NAMALWA (cell line): ENCODE measurements around the gene GPN2.
"Not testable (repeated sequence)": the region's sequence is repeated elsewhere in the genome, so short reads cannot be mapped to it uniquely, and the experiment has no call there.

Source experiments
- DNase-seq: peaks from one replicate; pipeline ENCODE4 v3.0.0-alpha.2; 2015; ENCODE audit warnings: low spot score

GPN2 gene

DNA sequence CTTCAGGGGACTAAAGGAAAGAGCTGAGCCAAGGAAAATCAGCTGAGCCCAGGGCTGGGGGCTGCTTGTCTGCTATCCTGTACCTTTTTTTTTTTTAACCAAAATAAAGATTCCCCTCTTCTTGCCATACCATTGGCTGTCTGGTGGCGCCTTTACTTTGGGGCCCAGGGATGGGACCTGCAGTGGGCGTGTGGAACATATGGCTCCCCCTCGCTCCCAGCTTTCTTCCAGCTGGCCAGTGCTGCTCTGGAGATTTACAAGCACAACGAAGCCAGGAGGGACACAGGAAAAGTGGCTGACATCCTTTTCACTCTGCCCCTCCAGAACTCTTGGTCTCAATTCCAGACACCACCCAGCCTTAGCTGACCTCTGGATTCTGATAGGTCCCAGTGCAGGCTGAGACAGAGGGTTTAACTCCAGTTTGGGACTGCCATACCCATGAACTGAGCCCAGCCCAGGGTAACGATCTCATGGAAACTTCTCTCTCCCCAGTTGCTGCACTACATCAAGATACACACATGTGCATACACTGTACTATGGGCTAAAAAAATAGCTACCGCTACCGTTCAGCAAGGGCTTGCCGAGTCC is 32.5 kb downstream of the GPN2 start:
- no peak for DNase-seq

DNA sequence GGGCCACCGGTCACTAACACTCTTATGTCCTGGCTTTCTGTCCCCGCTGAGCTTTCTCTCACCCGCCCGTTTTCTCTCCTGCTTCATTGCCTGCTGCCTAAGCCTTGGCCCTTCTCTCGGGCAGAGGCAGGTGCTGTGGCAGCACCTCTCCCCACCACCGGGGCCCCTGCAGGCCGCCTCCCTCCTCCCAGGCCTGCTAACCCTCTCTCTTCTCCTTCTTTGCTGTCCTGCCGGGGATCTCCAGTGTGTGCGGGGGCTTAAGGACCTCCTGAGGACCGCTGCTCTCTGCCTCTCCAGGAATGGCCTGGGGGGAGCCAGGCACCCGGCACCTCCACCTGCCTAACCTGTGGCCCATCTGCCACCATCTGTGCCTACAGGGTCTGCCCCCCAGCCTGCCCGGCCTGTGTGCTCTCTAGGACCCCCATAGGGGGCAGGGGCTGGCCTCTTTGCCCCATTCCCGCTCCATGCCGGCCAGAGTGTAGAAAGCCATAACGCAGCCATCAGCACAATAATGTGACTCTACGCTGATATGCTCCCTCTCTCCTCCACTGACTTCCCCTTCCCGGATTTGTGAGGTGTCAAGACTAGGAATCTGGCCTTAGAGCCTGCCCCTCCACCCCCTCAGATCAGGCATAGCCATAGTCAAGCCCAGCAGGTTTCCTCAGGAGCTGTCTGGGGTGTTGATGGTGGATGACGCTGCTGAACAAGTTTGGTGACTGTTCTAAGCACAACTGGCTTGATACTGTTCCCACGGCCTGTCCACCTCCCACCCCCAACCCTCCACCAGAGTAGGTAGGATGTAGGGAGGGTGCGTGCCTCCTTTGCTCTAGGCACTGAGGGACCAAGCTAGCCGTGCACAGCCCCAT is 33.2 kb downstream of the GPN2 start:
- no peak for DNase-seq

- DNase-seq = no peak
Measured at GRCh38 chr1:26856181-26856580, 33.9 kb downstream of the GPN2 start.

DNA sequence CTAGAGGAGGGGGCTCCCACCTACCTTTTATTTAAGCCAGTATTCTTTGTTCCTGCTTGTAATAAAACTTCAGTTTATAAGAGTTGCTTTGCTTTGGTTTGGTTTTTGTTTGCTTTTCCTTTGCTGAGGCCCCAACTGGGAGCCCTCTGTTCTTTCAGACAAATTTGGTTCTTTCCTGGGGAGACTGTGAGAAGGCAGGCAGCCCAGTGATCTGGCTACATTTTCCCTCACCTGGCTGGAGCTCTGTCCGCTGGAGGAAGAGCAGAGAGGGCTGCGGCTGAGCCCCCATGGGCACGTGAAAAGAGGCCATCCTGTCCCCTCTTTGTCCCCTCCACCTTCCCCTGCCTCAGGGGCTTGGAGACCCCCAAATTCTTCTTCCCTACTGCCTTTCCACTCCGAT is 34.4 kb downstream of the GPN2 start:
- no peak for DNase-seq

- DNase-seq = no peak
Measured at GRCh38 chr1:26854906-26855305, 35.2 kb downstream of the GPN2 start.

DNA sequence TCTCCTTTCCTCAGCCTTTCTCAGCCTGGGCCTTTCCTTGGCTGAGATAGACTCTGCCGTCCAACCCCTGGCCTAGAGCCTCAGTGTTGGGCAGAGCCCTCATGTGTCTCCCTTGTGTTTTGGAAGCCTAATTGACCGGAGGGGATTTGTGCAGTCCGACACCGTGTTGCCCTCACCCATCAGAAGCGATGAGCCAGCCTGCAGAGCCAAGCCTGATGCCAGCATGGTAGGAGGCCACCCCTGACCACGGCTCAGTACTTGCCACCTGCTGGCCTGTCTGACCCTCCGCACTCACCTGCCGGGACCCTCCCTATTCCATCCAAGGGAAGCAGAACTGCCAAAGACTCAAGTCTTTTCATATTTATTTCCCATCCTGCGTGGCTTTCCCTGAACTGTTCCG is 36.5 kb downstream of the GPN2 start:
- DNase-seq = no peak

DNA sequence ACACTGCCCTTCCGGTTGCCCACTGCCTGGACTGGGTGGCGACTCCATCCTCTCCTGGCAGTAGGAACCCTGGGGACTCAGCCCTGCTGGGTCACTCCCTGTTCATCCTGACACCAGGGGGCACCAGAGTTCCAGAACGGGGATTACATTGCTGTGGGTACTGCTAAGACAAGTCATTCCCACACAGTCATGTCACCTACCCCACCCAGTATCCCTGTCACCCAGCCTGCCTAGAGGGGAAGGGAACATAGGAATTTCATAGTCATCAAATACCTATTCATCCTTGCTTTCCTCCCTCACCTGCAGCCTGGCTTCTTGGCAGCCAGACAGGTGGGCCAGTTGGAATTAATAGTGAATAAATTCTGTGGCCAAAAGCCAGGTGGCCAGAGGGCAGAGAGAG is 36.9 kb downstream of the GPN2 start:
- DNase-seq = peak; percentile 85

DNA sequence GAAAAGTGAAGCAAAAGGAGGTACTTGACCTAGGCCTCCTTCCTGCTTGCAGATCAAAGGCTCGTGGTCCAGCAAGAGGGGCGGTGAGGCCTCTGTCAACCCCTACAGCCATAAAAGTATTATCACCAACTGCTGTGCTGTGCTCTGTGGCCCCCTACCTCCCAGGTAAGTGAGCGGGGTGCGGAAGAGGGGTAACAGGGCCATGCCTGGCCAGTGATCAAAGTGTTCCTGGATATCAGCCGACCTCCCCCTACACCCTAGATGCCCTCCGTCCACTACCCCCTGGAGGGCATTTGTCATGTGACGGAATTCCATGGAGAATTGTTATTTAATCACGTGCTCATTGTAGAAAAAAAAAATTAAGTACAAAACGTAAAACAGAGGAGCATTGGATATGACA is 37.4 kb downstream of the GPN2 start:
- DNase-seq = no peak

- no peak for DNase-seq
Measured at GRCh38 chr1:26851106-26851684, 38.9 kb downstream of the GPN2 start.

GRCh38 chr1:26848941-26849774 is 40.9 kb downstream of the GPN2 start:
- DNase-seq = no peak

DNA sequence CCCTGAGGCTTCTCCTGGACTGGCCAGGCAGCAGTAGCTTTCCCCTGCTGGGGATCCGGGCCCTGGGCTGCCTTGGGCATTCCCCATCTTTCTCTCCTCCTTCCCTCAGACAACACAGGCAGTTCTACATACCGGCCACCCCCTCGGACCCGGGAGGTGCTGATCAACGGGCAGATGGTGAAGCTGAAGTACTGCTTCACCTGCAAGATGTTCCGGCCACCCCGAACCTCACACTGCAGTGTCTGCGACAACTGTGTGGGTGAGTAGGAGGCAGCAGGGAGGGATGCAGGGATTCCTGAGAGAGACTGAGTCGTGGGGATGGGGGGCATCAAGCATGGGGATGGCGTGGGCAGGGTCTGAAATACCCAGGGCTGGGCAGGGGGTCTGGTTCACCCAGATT is 41.6 kb downstream of the GPN2 start:
- DNase-seq = no peak

GRCh38 chr1:26847826-26848225 is 42.3 kb downstream of the GPN2 start:
- not testable (repeated sequence) for DNase-seq

- DNase-seq = no peak
Measured at GRCh38 chr1:26844424-26845196, 45.5 kb downstream of the GPN2 start.

DNA sequence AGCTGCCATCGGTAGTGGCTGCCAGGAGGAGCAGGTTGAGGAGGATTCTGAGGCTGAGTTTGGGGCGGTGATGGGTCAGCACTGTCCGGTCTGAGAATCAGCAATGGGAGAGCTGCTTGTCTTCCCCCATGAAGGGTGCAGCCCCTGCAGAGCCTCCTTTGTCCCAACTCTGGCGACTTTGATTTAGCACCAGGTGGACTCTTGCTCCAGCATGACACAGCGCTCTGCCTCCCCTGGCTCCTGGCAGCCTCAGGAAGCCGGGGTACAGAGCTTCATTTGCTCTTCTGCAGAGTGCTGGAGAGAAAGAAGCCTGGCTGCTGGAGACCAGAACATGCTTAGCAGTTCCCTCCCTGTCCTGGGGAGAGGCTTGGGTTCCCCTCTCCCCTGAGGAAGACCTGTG is 50.3 kb downstream of the GPN2 start:
- DNase-seq = no peak

DNA sequence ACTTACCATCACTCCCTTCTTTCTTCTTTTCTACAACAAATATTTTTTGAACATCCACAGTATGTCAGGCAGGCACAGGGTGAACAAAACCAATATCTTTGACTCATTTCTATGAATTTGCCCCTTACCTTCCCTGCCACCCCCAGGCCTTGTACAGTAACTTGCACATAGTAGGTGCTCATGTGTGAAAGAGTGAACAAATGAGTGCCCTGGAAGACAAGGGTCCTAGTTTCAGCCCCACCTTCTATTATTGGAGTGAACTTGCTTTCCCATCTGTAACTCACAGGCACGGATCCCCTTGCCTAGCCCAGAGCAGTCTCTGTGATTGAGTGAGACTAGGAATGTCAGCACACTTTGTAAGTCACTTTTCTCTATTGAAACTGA is 50.8 kb downstream of the GPN2 start:
- DNase-seq = no peak

GRCh38 chr1:26838474-26839338 is 51.4 kb downstream of the GPN2 start:
- DNase-seq = peak; percentile 47

DNA sequence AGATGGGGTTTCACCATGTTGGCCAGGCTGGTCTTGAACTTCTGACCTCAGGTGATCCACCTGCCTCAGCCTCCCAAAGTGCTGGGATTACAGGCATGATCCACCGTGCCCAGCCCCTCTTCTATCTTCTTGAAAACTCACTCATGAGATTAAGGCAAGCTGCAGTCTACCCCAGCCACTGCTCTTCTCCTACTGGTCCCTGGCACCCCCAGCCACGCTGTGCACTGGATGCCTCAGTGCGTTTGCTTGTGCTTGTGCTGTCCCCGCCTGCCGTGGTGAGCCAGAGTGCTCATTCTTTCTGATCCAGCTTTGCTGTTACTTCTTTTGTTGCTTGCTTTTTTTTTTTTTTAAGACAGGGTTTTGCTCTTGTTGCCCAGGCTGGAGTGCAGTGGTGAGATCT is 52.4 kb downstream of the GPN2 start:
- not testable (repeated sequence) for DNase-seq

DNA sequence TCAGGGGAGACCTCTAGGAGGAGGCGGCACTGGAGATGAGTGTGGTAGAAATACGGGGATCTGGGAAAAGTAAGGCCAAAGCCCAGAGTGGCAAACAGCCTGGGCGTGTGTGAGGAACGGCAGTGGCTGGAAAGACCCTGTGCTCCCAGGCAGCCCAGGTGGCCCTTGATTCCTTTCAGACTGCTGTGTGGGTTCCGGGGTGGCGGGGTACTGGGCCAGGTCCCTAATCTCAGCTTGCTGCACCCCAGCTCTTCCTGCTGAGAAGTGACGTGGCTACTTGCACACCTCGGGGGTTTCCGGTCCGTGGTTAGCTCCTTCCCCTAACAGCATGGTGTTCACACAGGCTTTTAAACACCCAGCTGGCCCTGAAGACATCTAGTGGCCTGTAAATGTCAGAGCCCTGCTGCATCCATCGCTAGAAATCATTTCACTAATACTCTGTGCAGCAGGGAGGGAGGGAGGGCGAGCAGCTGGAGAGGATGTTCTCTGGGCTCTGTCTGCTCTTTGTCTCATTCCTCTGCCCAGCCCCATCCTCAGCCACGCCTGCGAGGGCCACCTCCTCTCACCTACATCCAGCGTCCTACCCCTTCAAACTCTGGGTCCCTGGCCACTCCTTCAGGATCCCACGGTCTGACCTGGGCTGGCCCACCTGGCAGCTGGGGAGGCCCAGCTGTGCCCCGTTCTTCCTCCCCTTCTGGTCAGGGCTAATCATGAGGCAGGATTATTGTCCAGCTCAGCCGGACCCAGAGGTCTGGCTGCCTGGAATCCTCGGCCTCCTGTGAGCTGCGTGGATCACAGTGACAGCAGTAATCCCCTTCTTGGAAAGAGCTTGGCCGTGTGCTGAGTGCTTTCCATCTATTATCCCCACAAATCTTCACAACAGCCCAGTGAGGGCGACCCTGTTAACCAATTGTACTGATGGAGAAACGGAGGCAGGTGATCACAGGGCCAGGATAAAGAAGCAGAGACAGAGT is 56.4 kb downstream of the GPN2 start:
- peak; percentile 91 for DNase-seq

DNA sequence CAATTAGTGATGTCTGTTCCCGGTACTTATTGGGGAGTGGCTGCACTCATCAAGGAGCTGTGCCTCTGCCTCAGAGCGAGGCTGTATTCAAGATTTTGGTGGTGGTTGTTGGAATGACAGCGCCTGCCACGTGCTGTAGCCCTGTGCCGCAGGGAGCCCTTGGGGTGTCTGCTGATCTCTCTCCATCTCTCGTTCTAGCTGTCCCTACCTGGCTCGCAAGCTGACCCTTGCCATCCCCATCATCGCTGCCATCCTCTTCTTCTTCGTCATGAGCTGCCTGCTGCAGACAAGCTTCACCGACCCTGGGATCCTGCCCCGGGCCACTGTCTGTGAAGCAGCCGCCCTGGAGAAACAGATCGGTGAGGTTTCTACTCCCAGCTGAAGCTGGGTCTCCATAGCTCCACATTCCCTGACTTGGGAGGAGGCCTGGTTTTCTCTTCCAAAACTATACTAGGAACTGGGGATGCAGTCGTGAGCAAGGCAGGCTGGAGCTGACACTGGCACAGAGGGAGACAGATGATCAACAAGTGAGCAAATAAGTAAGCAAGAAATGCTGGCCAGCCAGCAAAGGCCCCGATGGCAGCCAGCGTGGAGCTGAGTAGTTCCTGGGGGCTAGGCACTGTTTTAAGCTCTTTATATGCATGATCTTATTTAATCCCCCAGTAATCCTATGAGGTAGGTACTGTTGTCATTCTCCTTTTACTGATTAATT is 57.7 kb downstream of the GPN2 start:
- DNase-seq = no peak
